WTC11 (cell line): Measurements from ENCODE around the gene PHLDB1. TPM values are rescaled to one million over a fixed set of nuclear protein-coding genes. Genes with fewer than 3 reads are reported as not detected.
A peak's percentile ranks its signal among the peaks of the same experiment; 100 is the strongest.
"Not testable (repeated sequence)": the region's sequence is repeated elsewhere in the genome, so short reads cannot be mapped to it uniquely, and the experiment has no call there.

Source experiments
- ATAC-seq: fragments of 200-7000 bp; cut with Tn5 transposase; 2 replicates; pipeline ENCODE4 v1.10.0; 2021; ENCODE audit warnings: mild to moderate bottlenecking, moderate library complexity
- CTCF ChIA-PET: fragments of 300-600 bp; sonication (Branson Sonifier 250); formaldehyde crosslinking; loops from one replicate; lab custom pipeline; 2021; ENCODE audit warnings: antibody characterized with exemption; lab: Charles Lee
- POLR2A ChIA-PET: fragments of 350-600 bp; sonication (Branson Sonifier 250); formaldehyde crosslinking; loops from one replicate; lab custom pipeline; 2021; ENCODE audit warnings: antibody characterized with exemption; lab: Charles Lee
- DNase-seq: peaks from one replicate; pipeline ENCODE4 v3.0.0; 2021; ENCODE audit warnings: low spot score
- H3K27ac Mint-ChIP-seq: 2 replicates; pipeline ENCODE4 v1.8.0; 2021; ENCODE audit warnings: mixed read lengths
- H3K27me3 Mint-ChIP-seq: 2 replicates; pipeline ENCODE4 v1.8.0; 2021; ENCODE audit warnings: low read depth, mild to moderate bottlenecking, moderate library complexity, mixed read lengths
- H3K36me3 Mint-ChIP-seq: 2 replicates; pipeline ENCODE4 v1.8.0; 2021; ENCODE audit warnings: mixed read lengths
- H3K4me1 Mint-ChIP-seq: 2 replicates; pipeline ENCODE4 v1.8.0; 2022; ENCODE audit warnings: mixed read lengths
- H3K4me3 Mint-ChIP-seq: 2 replicates; pipeline ENCODE4 v1.8.0; 2021; ENCODE audit warnings: mild to moderate bottlenecking, moderate library complexity, mixed read lengths
- H3K9me3 Mint-ChIP-seq: 2 replicates; pipeline ENCODE4 v1.8.0; 2021; ENCODE audit warnings: mixed read lengths
- CDX4 ChIP-seq: fragments of 250-450 bp; sonication (Bioruptor Pico); IDR thresholded peaks from 2 replicates; pipeline ENCODE4 v1.9.0; 2021; ENCODE audit warnings: moderate library complexity, mild to moderate bottlenecking, inconsistent platforms, borderline replicate concordance
- CREM ChIP-seq: sonication (generic); formaldehyde crosslinking; IDR thresholded peaks from 2 replicates; pipeline ENCODE4 v1.8.1; 2022; ENCODE audit warnings: mild to moderate bottlenecking, missing genetic modification reagents, moderate library complexity
- E2F4 ChIP-seq: sonication (generic); formaldehyde crosslinking; IDR thresholded peaks from 2 replicates; pipeline ENCODE4 v1.8.1; 2022; ENCODE audit warnings: low read depth, mild to moderate bottlenecking, moderate library complexity, missing genetic modification reagents, borderline replicate concordance
- HMGA2 ChIP-seq: fragments of 250-450 bp; sonication (Bioruptor Pico); IDR thresholded peaks from 2 replicates; pipeline ENCODE4 v1.4.0; 2021; ENCODE audit warnings: mild to moderate bottlenecking, moderate library complexity
- JAZF1 ChIP-seq: fragments of 250-450 bp; sonication (Bioruptor Pico); IDR thresholded peaks from 2 replicates; pipeline ENCODE4 v1.9.0; 2021; ENCODE audit warnings: moderate library complexity, mild to moderate bottlenecking, inconsistent platforms
- MYBL2 ChIP-seq: sonication (generic); formaldehyde crosslinking; IDR thresholded peaks from 2 replicates; pipeline ENCODE4 v1.8.1; 2023; ENCODE audit warnings: mild to moderate bottlenecking, moderate library complexity, missing genetic modification reagents
- NFE2L1 ChIP-seq: sonication (generic); formaldehyde crosslinking; IDR thresholded peaks from 2 replicates; pipeline ENCODE4 v1.8.1; 2023; ENCODE audit warnings: missing genetic modification reagents
- PRRX2 ChIP-seq: fragments of 250-450 bp; sonication (Bioruptor Pico); IDR thresholded peaks from 2 replicates; pipeline ENCODE4 v1.8.0; 2021; ENCODE audit warnings: mild to moderate bottlenecking
- RELA ChIP-seq: sonication (generic); formaldehyde crosslinking; IDR thresholded peaks from 2 replicates; pipeline ENCODE4 v1.8.1; 2022; ENCODE audit warnings: missing genetic modification reagents, mild to moderate bottlenecking, borderline replicate concordance
- ZBTB21 ChIP-seq: sonication (generic); formaldehyde crosslinking; IDR thresholded peaks from 2 replicates; pipeline ENCODE4 v1.8.1; 2023; ENCODE audit warnings: mild to moderate bottlenecking, missing genetic modification reagents, borderline replicate concordance
- ZNF121 ChIP-seq: sonication (generic); formaldehyde crosslinking; IDR thresholded peaks from 2 replicates; pipeline ENCODE4 v1.8.0; 2023; ENCODE audit warnings: missing genetic modification reagents
- ZNF232 ChIP-seq: sonication (generic); formaldehyde crosslinking; IDR thresholded peaks from 2 replicates; pipeline ENCODE4 v1.8.0; 2022; ENCODE audit warnings: mild to moderate bottlenecking, missing genetic modification reagents
- ZNF263 ChIP-seq: sonication (generic); formaldehyde crosslinking; IDR thresholded peaks from 2 replicates; pipeline ENCODE4 v1.8.1; 2022; ENCODE audit warnings: low read depth, mild to moderate bottlenecking, moderate library complexity, missing genetic modification reagents
- total RNA-seq: library from RNA; stranded (reverse); gene quantifications from 3 replicates; pipeline ENCODE4 v1.2.3, GENCODE V29; 2021
- TF ChIP-seq, protein P1 (sequence below): sonication (generic); formaldehyde crosslinking; conservative IDR thresholded peaks from 2 replicates; pipeline ENCODE4 v1.8.1; 2023; ENCODE audit warnings: mild to moderate bottlenecking, low read depth, missing genetic modification reagents, moderate library complexity
- TF ChIP-seq, protein P2 (sequence below): sonication (generic); formaldehyde crosslinking; IDR thresholded peaks from 2 replicates; pipeline ENCODE4 v1.8.0; 2022; ENCODE audit warnings: mild to moderate bottlenecking, missing genetic modification reagents
- TF ChIP-seq, protein P3 (sequence below): fragments of 250-450 bp; sonication (Bioruptor Pico); IDR thresholded peaks from 2 replicates; pipeline ENCODE4 v1.9.0; 2021; ENCODE audit warnings: mild to moderate bottlenecking

PHLDB1 gene
- total RNA-seq, 1 experiment from 2014 or later = 83.1 TPM

- ChIA-PET POLR2A (no interaction called here), CTCF (interaction anchor here (1.7 kb wide), 1 partner anchor 68 kb away, joined by 7 read pairs; no protein-coding TSS in a partner anchor)
- peaks cover 12% of the 10 kb centered on the region for H3K4me1 Mint-ChIP-seq
- TF ChIP-seq ZNF232 (no peak), JAZF1 (CRISPR knock-in tag) (no peak), MYBL2 (CRISPR knock-in tag) (no peak), HMGA2 (CRISPR knock-in tag) (no peak), PRRX2 (CRISPR knock-in tag) (no peak), CREM (CRISPR knock-in tag) (no peak), ZNF263 (CRISPR knock-in tag) (no peak), NFE2L1 (no peak), RELA (CRISPR knock-in tag) (no peak), ZBTB21 (no peak), CDX4 (CRISPR knock-in tag) (no peak), E2F4 (CRISPR knock-in tag) (no peak), ZNF121 (CRISPR knock-in tag) (no peak)
- TF ChIP-seq, protein P1, sequence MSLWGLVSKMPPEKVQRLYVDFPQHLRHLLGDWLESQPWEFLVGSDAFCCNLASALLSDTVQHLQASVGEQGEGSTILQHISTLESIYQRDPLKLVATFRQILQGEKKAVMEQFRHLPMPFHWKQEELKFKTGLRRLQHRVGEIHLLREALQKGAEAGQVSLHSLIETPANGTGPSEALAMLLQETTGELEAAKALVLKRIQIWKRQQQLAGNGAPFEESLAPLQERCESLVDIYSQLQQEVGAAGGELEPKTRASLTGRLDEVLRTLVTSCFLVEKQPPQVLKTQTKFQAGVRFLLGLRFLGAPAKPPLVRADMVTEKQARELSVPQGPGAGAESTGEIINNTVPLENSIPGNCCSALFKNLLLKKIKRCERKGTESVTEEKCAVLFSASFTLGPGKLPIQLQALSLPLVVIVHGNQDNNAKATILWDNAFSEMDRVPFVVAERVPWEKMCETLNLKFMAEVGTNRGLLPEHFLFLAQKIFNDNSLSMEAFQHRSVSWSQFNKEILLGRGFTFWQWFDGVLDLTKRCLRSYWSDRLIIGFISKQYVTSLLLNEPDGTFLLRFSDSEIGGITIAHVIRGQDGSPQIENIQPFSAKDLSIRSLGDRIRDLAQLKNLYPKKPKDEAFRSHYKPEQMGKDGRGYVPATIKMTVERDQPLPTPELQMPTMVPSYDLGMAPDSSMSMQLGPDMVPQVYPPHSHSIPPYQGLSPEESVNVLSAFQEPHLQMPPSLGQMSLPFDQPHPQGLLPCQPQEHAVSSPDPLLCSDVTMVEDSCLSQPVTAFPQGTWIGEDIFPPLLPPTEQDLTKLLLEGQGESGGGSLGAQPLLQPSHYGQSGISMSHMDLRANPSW = no peak
- TF ChIP-seq, protein P2, sequence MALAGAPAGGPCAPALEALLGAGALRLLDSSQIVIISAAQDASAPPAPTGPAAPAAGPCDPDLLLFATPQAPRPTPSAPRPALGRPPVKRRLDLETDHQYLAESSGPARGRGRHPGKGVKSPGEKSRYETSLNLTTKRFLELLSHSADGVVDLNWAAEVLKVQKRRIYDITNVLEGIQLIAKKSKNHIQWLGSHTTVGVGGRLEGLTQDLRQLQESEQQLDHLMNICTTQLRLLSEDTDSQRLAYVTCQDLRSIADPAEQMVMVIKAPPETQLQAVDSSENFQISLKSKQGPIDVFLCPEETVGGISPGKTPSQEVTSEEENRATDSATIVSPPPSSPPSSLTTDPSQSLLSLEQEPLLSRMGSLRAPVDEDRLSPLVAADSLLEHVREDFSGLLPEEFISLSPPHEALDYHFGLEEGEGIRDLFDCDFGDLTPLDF = no peak
- TF ChIP-seq, protein P3, sequence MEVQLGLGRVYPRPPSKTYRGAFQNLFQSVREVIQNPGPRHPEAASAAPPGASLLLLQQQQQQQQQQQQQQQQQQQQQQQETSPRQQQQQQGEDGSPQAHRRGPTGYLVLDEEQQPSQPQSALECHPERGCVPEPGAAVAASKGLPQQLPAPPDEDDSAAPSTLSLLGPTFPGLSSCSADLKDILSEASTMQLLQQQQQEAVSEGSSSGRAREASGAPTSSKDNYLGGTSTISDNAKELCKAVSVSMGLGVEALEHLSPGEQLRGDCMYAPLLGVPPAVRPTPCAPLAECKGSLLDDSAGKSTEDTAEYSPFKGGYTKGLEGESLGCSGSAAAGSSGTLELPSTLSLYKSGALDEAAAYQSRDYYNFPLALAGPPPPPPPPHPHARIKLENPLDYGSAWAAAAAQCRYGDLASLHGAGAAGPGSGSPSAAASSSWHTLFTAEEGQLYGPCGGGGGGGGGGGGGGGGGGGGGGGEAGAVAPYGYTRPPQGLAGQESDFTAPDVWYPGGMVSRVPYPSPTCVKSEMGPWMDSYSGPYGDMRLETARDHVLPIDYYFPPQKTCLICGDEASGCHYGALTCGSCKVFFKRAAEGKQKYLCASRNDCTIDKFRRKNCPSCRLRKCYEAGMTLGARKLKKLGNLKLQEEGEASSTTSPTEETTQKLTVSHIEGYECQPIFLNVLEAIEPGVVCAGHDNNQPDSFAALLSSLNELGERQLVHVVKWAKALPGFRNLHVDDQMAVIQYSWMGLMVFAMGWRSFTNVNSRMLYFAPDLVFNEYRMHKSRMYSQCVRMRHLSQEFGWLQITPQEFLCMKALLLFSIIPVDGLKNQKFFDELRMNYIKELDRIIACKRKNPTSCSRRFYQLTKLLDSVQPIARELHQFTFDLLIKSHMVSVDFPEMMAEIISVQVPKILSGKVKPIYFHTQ = no peak
- no peak overlapping the region for H3K27ac Mint-ChIP-seq
- H3K4me3 Mint-ChIP-seq = no peak overlapping the region
- peaks cover 14% of the 10 kb centered on the region for H3K36me3 Mint-ChIP-seq
- ATAC-seq = no peak
- peaks cover 26% of the 10 kb centered on the region for H3K9me3 Mint-ChIP-seq
- peaks cover 22% of the 10 kb centered on the region for H3K27me3 Mint-ChIP-seq
- no peak for DNase-seq
Measured at GRCh38 chr11:118677977-118678376, 70.6 kb downstream of the PHLDB1 start.

- POLR2A ChIA-PET, H3K27ac Mint-ChIP-seq, H3K4me3 Mint-ChIP-seq: not testable (repeated sequence)
- H3K36me3 Mint-ChIP-seq = peaks cover 14% of the 10 kb centered on the region
- peak; percentile 82 for DNase-seq
- CTCF ChIA-PET = interaction anchor here (0.5 to 3.5 kb wide), 13 partner anchors 9 to 112 kb away, joined by 3 to 35 read pairs (median 4); partner anchors contain the start of gene DDX6
- peaks cover 12% of the 10 kb centered on the region for H3K4me1 Mint-ChIP-seq
- peak; percentile 97 for ATAC-seq
- H3K27me3 Mint-ChIP-seq = peaks cover 19% of the 10 kb centered on the region
- H3K9me3 Mint-ChIP-seq = peaks cover 26% of the 10 kb centered on the region
Measured at GRCh38 chr11:118678908-118679307, 71.5 kb downstream of the PHLDB1 start.
